H1 (cell line): ENCODE measurements around the gene THAP11. TPM values are rescaled to one million over a fixed set of nuclear protein-coding genes. Genes with fewer than 3 reads are reported as not detected.

Experiments used
- CTCF ChIA-PET: fragments of 300-600 bp; sonication (Branson Sonifier 250); formaldehyde crosslinking; loops from one replicate; lab custom pipeline; 2021; ENCODE audit not compliant: partially characterized antibody; lab: Charles Lee
- POLR2A ChIA-PET: fragments of 300-600 bp; sonication (Branson Sonifier 250); formaldehyde crosslinking; loops from one replicate; lab custom pipeline; 2021; ENCODE audit warnings: inconsistent platforms; ENCODE audit not compliant: partially characterized antibody; lab: Charles Lee
- DNase-seq, 2 experiments: peaks; one replicate each; pipeline versions ENCODE4 v3.0.0 to v3.0.0-alpha.2; 2010 to 2022; ENCODE audit warnings: low spot score in 2 of 2, low read depth in 1 of 2, mixed read lengths in 1 of 2
- FAIRE-seq: peaks from 2 replicates; lab custom pipeline; 2011; peaks lifted over from hg19 to GRCh38; lab: Jason Lieb, UNC
- H2AFZ ChIP-seq: 2 replicates; pipeline ENCODE4 v1.8.1; 2012; ENCODE audit warnings: low read length, inconsistent platforms
- H2AK5ac ChIP-seq: 2 replicates; pipeline ENCODE4 v1.6.1; 2013; ENCODE audit warnings: low read depth, low read length
- H2BK120ac ChIP-seq: replicated peaks from 2 replicates; pipeline ENCODE3; 2013; ENCODE audit warnings: low read depth, low read length, inconsistent platforms
- H2BK12ac ChIP-seq: 2 replicates; pipeline ENCODE4 v1.6.1; 2013; ENCODE audit warnings: low read depth, low read length
- H2BK15ac ChIP-seq: 2 replicates; pipeline ENCODE4 v1.6.1; 2013; ENCODE audit warnings: low read length
- H2BK20ac ChIP-seq: 2 replicates; pipeline ENCODE4 v1.6.1; 2013; ENCODE audit warnings: low read length
- H2BK5ac ChIP-seq: 2 replicates; pipeline ENCODE4 v1.6.1; 2013; ENCODE audit warnings: low read depth, low read length
- H3K14ac ChIP-seq: 2 replicates; pipeline ENCODE4 v1.6.1; 2013; ENCODE audit warnings: inconsistent platforms; ENCODE audit not compliant: insufficient read length
- H3K18ac ChIP-seq: 2 replicates; pipeline ENCODE4 v1.6.1; 2013; ENCODE audit warnings: low read length; ENCODE audit errors: extremely low read depth
- H3K23ac ChIP-seq: 2 replicates; pipeline ENCODE4 v1.6.1; 2013; ENCODE audit warnings: inconsistent platforms; ENCODE audit not compliant: insufficient read length
- H3K23me2 ChIP-seq: 2 replicates; pipeline ENCODE4 v1.6.1; 2013; ENCODE audit warnings: low read depth, low read length
- H3K27ac ChIP-seq: 2 replicates; pipeline ENCODE4 v1.6.1; 2011; ENCODE audit warnings: low read depth, low read length, inconsistent platforms
- H3K27me3 ChIP-seq, 4 experiments: replicated peaks in 1 of 4; 1 replicate in 1 of 4; 2 replicates in 3 of 4; pipeline versions ENCODE4 v1.6.1 to v1.8.1; 2011 to 2013; ENCODE audit warnings: low read length in 3 of 4, mild to moderate bottlenecking in 3 of 4, inconsistent platforms in 2 of 4, mixed read lengths in 2 of 4, moderate library complexity in 1 of 4; ENCODE audit not compliant: control insufficient read depth in 3 of 4, insufficient read depth in 3 of 4; ENCODE audit errors: extremely low read depth in 1 of 4
- H3K36me3 ChIP-seq, 4 experiments: 2 replicates each; pipeline versions ENCODE4 v1.6.1 to v1.8.1; 2011 to 2013; ENCODE audit warnings: mild to moderate bottlenecking in 4 of 4, low read length in 3 of 4, moderate library complexity in 2 of 4, control low read depth in 1 of 4, inconsistent platforms in 1 of 4; ENCODE audit not compliant: insufficient read depth in 4 of 4, control insufficient read depth in 2 of 4
- H3K4ac ChIP-seq: replicated peaks from 2 replicates; pipeline ENCODE3; 2013; ENCODE audit warnings: low read length, low read depth, mixed read lengths, inconsistent platforms; ENCODE audit not compliant: insufficient read length
- H3K4me1 ChIP-seq, 4 experiments: replicated peaks in 1 of 4; 1 replicate in 1 of 4; 2 replicates in 3 of 4; pipeline versions ENCODE4 v1.6.1 to v1.8.1; 2011 to 2013; ENCODE audit warnings: low read length in 3 of 4, inconsistent platforms in 2 of 4, mixed read lengths in 1 of 4; ENCODE audit not compliant: insufficient read depth in 4 of 4, control insufficient read depth in 3 of 4
- H3K4me2 ChIP-seq, 2 experiments: 2 replicates each; pipeline versions ENCODE4 v1.6.1 to v1.8.1; 2011 to 2013; ENCODE audit warnings: low read depth in 2 of 2, low read length in 2 of 2, control low read depth in 1 of 2, inconsistent platforms in 1 of 2, mild to moderate bottlenecking in 1 of 2; ENCODE audit not compliant: insufficient read depth in 1 of 2
- H3K4me3 ChIP-seq, 4 experiments: fragments of 200-600, 300-600 bp in 1 of 4; sonication (generic), shearing (Covaris generic), sonication (Bioruptor Twin) in 1 of 4; 2 replicates each; pipeline versions ENCODE4 v1.5.1 to v1.8.1; 2011 to 2016; ENCODE audit warnings: low read length in 4 of 4, low read depth in 3 of 4, control low read depth in 2 of 4, inconsistent platforms in 2 of 4, mild to moderate bottlenecking in 2 of 4, mixed read lengths in 1 of 4, moderate library complexity in 1 of 4; ENCODE audit not compliant: insufficient read depth in 2 of 4; ENCODE audit errors: extremely low read depth in 1 of 4
- H3K56ac ChIP-seq: replicated peaks from 2 replicates; pipeline ENCODE3; 2013; ENCODE audit warnings: low read depth, mild to moderate bottlenecking, mixed read lengths, low read length, inconsistent platforms; ENCODE audit not compliant: insufficient read length
- H3K79me1 ChIP-seq: 2 replicates; pipeline ENCODE4 v1.6.1; 2013; ENCODE audit warnings: low read depth, low read length, control low read depth
- H3K79me2 ChIP-seq, 2 experiments: 2 replicates each; pipeline versions ENCODE4 v1.6.1 to v1.8.1; 2012 to 2013; ENCODE audit warnings: low read length in 2 of 2, mild to moderate bottlenecking in 2 of 2, inconsistent platforms in 1 of 2; ENCODE audit not compliant: insufficient read depth in 2 of 2, control insufficient read depth in 1 of 2
- H3K9ac ChIP-seq, 4 experiments: replicated peaks in 1 of 4; 1 replicate in 1 of 4; 2 replicates in 3 of 4; pipeline versions ENCODE4 v1.6.1 to v1.8.1; 2011 to 2013; ENCODE audit warnings: low read depth in 3 of 4, low read length in 3 of 4, control low read depth in 2 of 4, mild to moderate bottlenecking in 2 of 4, moderate library complexity in 2 of 4, inconsistent platforms in 1 of 4; ENCODE audit errors: extremely low read depth in 1 of 4
- H3K9me3 ChIP-seq, 2 experiments: 2 replicates each; pipeline versions ENCODE4 v1.6.1 to v1.8.1; 2012 to 2013; ENCODE audit warnings: mild to moderate bottlenecking in 2 of 2, moderate library complexity in 2 of 2, control low read depth in 1 of 2, inconsistent platforms in 1 of 2, low read depth in 1 of 2, low read length in 1 of 2, mixed read lengths in 1 of 2; ENCODE audit not compliant: insufficient read depth in 2 of 2
- H4K20me1 ChIP-seq, 2 experiments: replicated peaks in 1 of 2; 2 replicates each; pipeline versions ENCODE3 to v1.8.1; 2011 to 2013; ENCODE audit warnings: inconsistent platforms in 2 of 2, low read length in 2 of 2, mild to moderate bottlenecking in 1 of 2; ENCODE audit not compliant: insufficient read depth in 2 of 2, control insufficient read depth in 1 of 2
- H4K5ac ChIP-seq: 2 replicates; pipeline ENCODE4 v1.6.1; 2013; ENCODE audit warnings: low read length, low read depth, mixed read lengths, inconsistent platforms; ENCODE audit not compliant: insufficient read length
- H4K8ac ChIP-seq: 2 replicates; pipeline ENCODE4 v1.8.0; 2013; ENCODE audit warnings: mild to moderate bottlenecking, moderate library complexity, low read length, inconsistent platforms; ENCODE audit not compliant: insufficient read depth; ENCODE audit errors: extremely low read depth
- H4K91ac ChIP-seq: replicated peaks from 2 replicates; pipeline ENCODE3; 2013; ENCODE audit warnings: low read length, mixed read lengths, inconsistent platforms; ENCODE audit not compliant: insufficient read length
- CHD1 ChIP-seq: IDR thresholded peaks from 2 replicates; pipeline ENCODE4 v1.6.1; 2012; ENCODE audit warnings: low read depth, low read length, improper control_type of control experiment
- CTBP2 ChIP-seq: IDR thresholded peaks from 2 replicates; pipeline ENCODE4 v1.7.0; 2011; ENCODE audit warnings: borderline replicate concordance, mild to moderate bottlenecking, moderate library complexity, mixed read lengths, low read length; ENCODE audit not compliant: insufficient read depth, insufficient read length
- MAX ChIP-seq: IDR thresholded peaks from 2 replicates; pipeline ENCODE4 v1.6.1; 2012; ENCODE audit warnings: inconsistent platforms
- POLR2A ChIP-seq, 2 experiments: IDR thresholded peaks; 1 replicate in 1 of 2; 2 replicates in 1 of 2; pipeline ENCODE4 v1.6.1; 2011; ENCODE audit warnings: low read depth in 2 of 2, low read length in 2 of 2, mild to moderate bottlenecking in 2 of 2; ENCODE audit errors: control extremely low read depth in 1 of 2
- POLR2AphosphoS5 ChIP-seq: IDR thresholded peaks from 2 replicates; pipeline ENCODE4 v1.6.1; 2011; ENCODE audit warnings: low read depth, low read length
- SAP30 ChIP-seq: fragments of 300-600 bp; sonication (generic); IDR thresholded peaks from 2 replicates; pipeline ENCODE4 v1.7.1; 2012; ENCODE audit warnings: low read length, moderate library complexity, mild to moderate bottlenecking, inconsistent platforms; ENCODE audit not compliant: insufficient read depth, insufficient replicate concordance
- TBP ChIP-seq: IDR thresholded peaks from 2 replicates; pipeline ENCODE4 v1.6.1; 2011; ENCODE audit warnings: low read depth, low read length, improper control_type of control experiment
- WGBS, 2 experiments: shearing (Covaris generic) in 1 of 2; methylation state at CpG; one replicate each; pipeline versions ENCODE4 v1.1.6 to v1.1.7; 2013 to 2015; ENCODE audit warnings: low lambda C conversion rate in 2 of 2, mixed read lengths in 2 of 2, inconsistent platforms in 1 of 2, low coverage in 1 of 2, missing lambda C conversion rate in 1 of 2; ENCODE audit not compliant: insufficient replicate concordance in 2 of 2, insufficient coverage in 1 of 2, insufficient read length in 1 of 2; ENCODE audit errors: extremely low coverage in 1 of 2, missing lambda C conversion rate in 1 of 2; 5-methylcytosine and 5-hydroxymethylcytosine counted together
- polyA plus RNA-seq, 7 experiments: library from polyadenylated mRNA; depleted of rRNA in 3 of 7; stranded (reverse) in 5 of 7; unstranded in 2 of 7; fragments of >200 nt in 5 of 7; fragments of 200-250 nt in 2 of 7; gene quantifications; 1 replicate in 5 of 7; 2 replicates in 1 of 7; 4 replicates in 1 of 7; pipeline versions ENCODE4 v1.2.1 to v1.2.3, GENCODE V29; 2011 to 2013; ENCODE audit warnings: missing spikeins in 2 of 7, mixed read lengths in 2 of 7
- total RNA-seq: library from RNA; stranded (reverse); fragmentation: NEBNext Ultra II Directional; extraction: Animal tissue kit (Norgen Biotek cat#: 25700); gene quantifications from 2 replicates; pipeline ENCODE4 v1.2.1, GENCODE V29; 2021

The THAP11 gene
- total and polyA plus RNA-seq, 2 of the 8 experiments (the other 6 are each of a cell fraction or from before 2014, with no cell fraction given): 50.8 to 54.8 TPM

GRCh38 chr16:67884684-67885083 lies 42.6 kb downstream of the THAP11 start, which contains the start of gene NRN1L:
NRN1L (plus strand) TSS chr16:67884885; CDS start chr16:67884904, 19 bp downstream.
- no peak within 1 kb of the TSS for H3K14ac ChIP-seq
- no peak within 1 kb of the TSS for H2AFZ ChIP-seq
- no peaks in the 10 kb centered on the region for H3K79me2 ChIP-seq
- H3K4me1 ChIP-seq: peaks cover 5 to 15% (median 11%) of the 10 kb centered on the region in 4 experiments
- H2BK12ac ChIP-seq: no peak within 1 kb of the TSS
- ChIA-PET POLR2A (interaction anchor here (0.8 to 6.3 kb wide), 14 partner anchors 8 to 221 kb away, joined by 3 to 45 read pairs (median 4); partner anchors contain the start of genes CTRL, EDC4, PSKH1 and PSMB10), CTCF (interaction anchor here (0.7 to 21.8 kb wide), 31 partner anchors 9 to 371 kb away, joined by 3 to 623 read pairs (median 7); partner anchors contain the start of genes CENPT, CTRL, EDC4 and LCAT)
- H3K27ac ChIP-seq: no peak within 1 kb of the TSS; the same call in 1 of the 2 replicates
- no peak within 1 kb of the TSS for H4K5ac ChIP-seq
- 0 out of 2 replicates have a peak within 1 kb of the TSS, but pooled peaks have one; percentile 16 for H2BK15ac ChIP-seq
- H3K9me3 ChIP-seq: no peaks in the 10 kb centered on the region
- no peak within 1 kb of the TSS for H3K23ac ChIP-seq
- H3K4me2 ChIP-seq: peak within 1 kb of the TSS; percentile 18 to 61
- no peak within 1 kb of the TSS; a peak in 1 of 7 replicates for H3K9ac ChIP-seq
- H4K91ac ChIP-seq: no peak within 1 kb of the TSS
- H2AK5ac ChIP-seq: no peak within 1 kb of the TSS
- H2BK120ac ChIP-seq: no peak within 1 kb of the TSS
- peak within 1 kb of the TSS; percentile 11 to 51 (median 28); a peak in 6 of 8 replicates for H3K4me3 ChIP-seq
- H4K8ac ChIP-seq: peak within 1 kb of the TSS; percentile 53
- no peak within 1 kb of the TSS for H3K4ac ChIP-seq
- no peak within 1 kb of the TSS for H3K18ac ChIP-seq
- 0 out of 2 replicates have a peak, but pooled peaks cover 2% of the 10 kb centered on the region for H3K23me2 ChIP-seq
- no peaks in the 10 kb centered on the region for H3K27me3 ChIP-seq
- peak; percentile 77 to 94 for DNase-seq
- no peak within 1 kb of the TSS; the same call in 1 of the 2 replicates for H2BK5ac ChIP-seq
- H3K79me1 ChIP-seq: no peaks in the 10 kb centered on the region
- no peak within 1 kb of the TSS for H3K56ac ChIP-seq
- peaks cover 17 to 34% (median 24%) of the 10 kb centered on the region in 4 experiments for H3K36me3 ChIP-seq
- FAIRE-seq: no peak
- H4K20me1 ChIP-seq: peaks cover 9 to 17% of the 10 kb centered on the region in 2 experiments
- no peak within 1 kb of the TSS for H2BK20ac ChIP-seq
- 6% methylated on average over 21 of the region's 22 CpGs; no CpG with 5 or more reads in 1 of the 2 experiments for WGBS, 2 experiments
- no peak for TF ChIP-seq SAP30
- TF ChIP-seq CHD1: no peak
- peak; percentile 77 for TF ChIP-seq TBP
- peak; percentile 79 for TF ChIP-seq POLR2AphosphoS5
- TF ChIP-seq POLR2A (IDR thresholded peaks at IDR 0.05; ENCODE audit: control extremely low read depth in 1 of 2, low read depth in 2 of 2, low read length in 2 of 2): peak in 1 of 2 experiments; percentile 61; a peak in 1 of 3 replicates
- 0 out of 2 replicates have a peak, but pooled peaks have one; percentile 13 for TF ChIP-seq MAX
- no peak for TF ChIP-seq CTBP2
